Prostate gland (tissue), 2 donors: ENCODE results near the gene MTA1.

Source experiments
- CTCF ChIP-seq, 4 experiments: fragments of 200-600 bp in 2 of 4; fragments of 450-650 bp in 2 of 4; sonication (generic) in 2 of 4; IDR thresholded peaks; 1 replicate in 3 of 4; 2 replicates in 1 of 4; pipeline ENCODE4 v1.5.1; 2016 to 2019; ENCODE audit warnings: antibody characterized with exemption in 4 of 4, mild to moderate bottlenecking in 2 of 4, moderate library complexity in 2 of 4
- POLR2A ChIP-seq: fragments of 450-650 bp; IDR thresholded peaks from one replicate; pipeline ENCODE4 v1.6.1; 2016; ENCODE audit warnings: antibody characterized with exemption, mild to moderate bottlenecking

- peak; percentile 79 for TF ChIP-seq POLR2A
- TF ChIP-seq CTCF (IDR thresholded peaks at IDR 0.05), result no peak
These were observed 55.0 kb downstream of the MTA1 start, which contains the start of gene CRIP2 for GRCh38 chr14:105474483-105475268.
